ENCODE results near the gene EIPR1. TPM values are rescaled to one million over a fixed set of nuclear protein-coding genes. Genes with fewer than 3 reads are reported as not detected.

The EIPR1 gene
- polyA plus RNA-seq, 1 donor from 2014 or later: 138 TPM

GRCh38 chr2:3396920-3397559 is 19.4 kb upstream of the EIPR1 start:
- H3K27me3 ChIP-seq (ENCODE audit: insufficient read depth, low read depth, low read length): no peaks in the 10 kb centered on the region
- no peak overlapping the region for H3K9ac ChIP-seq (ENCODE audit: low read length)
- no peaks in the 10 kb centered on the region for H3F3A ChIP-seq (ENCODE audit: insufficient read depth, low read length, poor library complexity, severe bottlenecking)
- H4K20me1 ChIP-seq (ENCODE audit: insufficient read depth): no peaks in the 10 kb centered on the region
- no peak overlapping the region for H3K27ac ChIP-seq (ENCODE audit: low read length)
- H3K9me2 ChIP-seq (ENCODE audit: insufficient read depth, low read length): no peaks in the 10 kb centered on the region
- H3K36me3 ChIP-seq (ENCODE audit: insufficient read depth, low read length): peaks cover 6% of the 10 kb centered on the region
- H3K79me2 ChIP-seq (replicated peaks; ENCODE audit: insufficient read depth, low read length): peaks cover 18% of the 10 kb centered on the region
- no peak overlapping the region for H2AFZ ChIP-seq (ENCODE audit: low read depth, low read length)
- no peak overlapping the region for H3K4me2 ChIP-seq (ENCODE audit: low read length)
- TF ChIP-seq RAD21 (conservative IDR thresholded peaks at IDR 0.05) (no peak), POLR2AphosphoS5 (IDR thresholded peaks at IDR 0.05) (no peak), EP300 (conservative IDR thresholded peaks at IDR 0.05; ENCODE audit: poor library complexity, severe bottlenecking) (no peak), REST (IDR thresholded peaks at IDR 0.05; ENCODE audit: borderline replicate concordance) (no peak), CTCF (IDR thresholded peaks at IDR 0.05; ENCODE audit: poor library complexity, severe bottlenecking) (no peak), SMC3 (conservative IDR thresholded peaks at IDR 0.05; ENCODE audit: poor library complexity) (no peak), TAF1 (IDR thresholded peaks at IDR 0.05; ENCODE audit: low read depth) (no peak), EZH2 (IDR thresholded peaks at IDR 0.05; ENCODE audit: borderline replicate concordance, insufficient read depth, low read length, poor library complexity, severe bottlenecking) (no peak), MXI1 (conservative IDR thresholded peaks at IDR 0.05; ENCODE audit: poor library complexity, severe bottlenecking) (no peak)
- H3K9me3 ChIP-seq (ENCODE audit: low read length): peaks cover 6% of the 10 kb centered on the region
- H3K4me3 ChIP-seq (ENCODE audit: low read length): no peak overlapping the region

GRCh38 chr2:3392216-3392615 is 14.6 kb upstream of the EIPR1 start:
- H3K4me2 ChIP-seq (ENCODE audit: low read length): no peak overlapping the region
- no peaks in the 10 kb centered on the region for H3K9me2 ChIP-seq (ENCODE audit: insufficient read depth, low read length)
- TF ChIP-seq SMC3 (conservative IDR thresholded peaks at IDR 0.05; ENCODE audit: poor library complexity): no peak
- no peak for TF ChIP-seq REST (IDR thresholded peaks at IDR 0.05; ENCODE audit: borderline replicate concordance)
- TF ChIP-seq CTCF (IDR thresholded peaks at IDR 0.05; ENCODE audit: poor library complexity, severe bottlenecking): no peak
- TF ChIP-seq POLR2AphosphoS5 (IDR thresholded peaks at IDR 0.05): no peak
- no peak for TF ChIP-seq EZH2 (IDR thresholded peaks at IDR 0.05; ENCODE audit: borderline replicate concordance, insufficient read depth, low read length, poor library complexity, severe bottlenecking)
- no peak for TF ChIP-seq TAF1 (IDR thresholded peaks at IDR 0.05; ENCODE audit: low read depth)
- no peak for TF ChIP-seq RAD21 (conservative IDR thresholded peaks at IDR 0.05)
- TF ChIP-seq EP300 (conservative IDR thresholded peaks at IDR 0.05; ENCODE audit: poor library complexity, severe bottlenecking): no peak
- TF ChIP-seq MXI1 (conservative IDR thresholded peaks at IDR 0.05; ENCODE audit: poor library complexity, severe bottlenecking): no peak
- H3K4me3 ChIP-seq (ENCODE audit: low read length): no peak overlapping the region
- H3K79me2 ChIP-seq (replicated peaks; ENCODE audit: insufficient read depth, low read length): peaks cover 19% of the 10 kb centered on the region
- H3K27ac ChIP-seq (ENCODE audit: low read length): no peak overlapping the region
- no peak overlapping the region for H2AFZ ChIP-seq (ENCODE audit: low read depth, low read length)
- peaks cover 7% of the 10 kb centered on the region for H3K36me3 ChIP-seq (ENCODE audit: insufficient read depth, low read length)
- no peaks in the 10 kb centered on the region for H4K20me1 ChIP-seq (ENCODE audit: insufficient read depth)
- peaks cover 3% of the 10 kb centered on the region for H3K9me3 ChIP-seq (ENCODE audit: low read length)
- H3K27me3 ChIP-seq (ENCODE audit: insufficient read depth, low read depth, low read length): no peaks in the 10 kb centered on the region
- no peak overlapping the region for H3K9ac ChIP-seq (ENCODE audit: low read length)
- no peaks in the 10 kb centered on the region for H3F3A ChIP-seq (ENCODE audit: insufficient read depth, low read length, poor library complexity, severe bottlenecking)

Data from neural cell (in vitro differentiated cells).